K562 (cell line): ENCODE results near the gene HADHA. TPM values are rescaled to one million over a fixed set of nuclear protein-coding genes. Genes with fewer than 3 reads are reported as not detected.

Experiments
- ATAC-seq: fragments of 200-7000 bp; cut with Tn5 transposase; 3 replicates; pipeline ENCODE4 v1.9.1; 2020; ENCODE audit warnings: moderate library complexity
- BruUV-seq: library from RNA; stranded (reverse); fragments of 400-500 nt; replicated peaks from 2 replicates; lab custom pipeline; 2021; lab: Mats Ljungman, UMichigan
- CTCF ChIA-PET: fragments of 300-600 bp; formaldehyde crosslinking; extraction: SDS; loops from one replicate; lab custom pipeline; 2021; ENCODE audit warnings: low intra/inter-chr PET ratio; lab: Yijun Ruan, JAX
- POLR2A ChIA-PET: fragments of 300-600, 350-650 bp; sonication (Branson Sonifier 250); formaldehyde crosslinking; extraction: SDS; loops from one replicate; lab custom pipeline; 2021; ENCODE audit warnings: antibody characterized with exemption, inconsistent platforms; lab: Yijun Ruan, JAX
- DNase-seq, 4 experiments: peaks; one replicate each; pipeline versions ENCODE4 v3.0.0 to v3.0.0-alpha.2; 2011 to 2018; ENCODE audit warnings: low spot score in 3 of 4, mixed read lengths in 3 of 4; ENCODE audit errors: extremely low read depth in 1 of 4
- FAIRE-seq: peaks from 2 replicates; lab custom pipeline; 2011; peaks lifted over from hg19 to GRCh38; lab: Jason Lieb, UNC
- H2AFZ ChIP-seq: 2 replicates; pipeline ENCODE4 v1.6.0; 2011; ENCODE audit warnings: low read depth, low read length, control low read depth, inconsistent platforms
- H3K27ac ChIP-seq: fragments of 200-600 bp; 3 replicates; pipeline ENCODE4 v1.8.0; 2011; ENCODE audit warnings: low read depth, mild to moderate bottlenecking, control low read depth, inconsistent platforms, low read length, moderate library complexity, mixed read lengths; ENCODE audit errors: extremely low read depth
- H3K27me3 ChIP-seq, 2 experiments: fragments of 300-600 bp in 1 of 2; 2 replicates in 1 of 2; 3 replicates in 1 of 2; pipeline versions ENCODE4 v1.6.0 to v1.8.0; 2011; ENCODE audit warnings: inconsistent platforms in 2 of 2, low read length in 2 of 2, mild to moderate bottlenecking in 1 of 2, mixed read lengths in 1 of 2, moderate library complexity in 1 of 2; ENCODE audit not compliant: control insufficient read depth in 2 of 2, insufficient read depth in 2 of 2
- H3K36me3 ChIP-seq: fragments of 300-600 bp; 3 replicates; pipeline ENCODE4 v1.8.0; 2011; ENCODE audit warnings: mild to moderate bottlenecking, low read length, inconsistent platforms; ENCODE audit not compliant: control insufficient read depth, insufficient read depth
- H3K4me1 ChIP-seq, 2 experiments: fragments of 200-600 bp in 1 of 2; replicated peaks in 1 of 2; 2 replicates in 1 of 2; 3 replicates in 1 of 2; pipeline versions ENCODE4 v1.5.1 to v1.8.0; 2011; ENCODE audit warnings: inconsistent platforms in 2 of 2, low read length in 2 of 2, mild to moderate bottlenecking in 1 of 2, mixed read lengths in 1 of 2, moderate library complexity in 1 of 2; ENCODE audit not compliant: control insufficient read depth in 2 of 2, insufficient read depth in 2 of 2
- H3K4me2 ChIP-seq: 2 replicates; pipeline ENCODE4 v1.6.1; 2011; ENCODE audit warnings: low read length, control low read depth, inconsistent platforms, mixed read lengths; ENCODE audit not compliant: insufficient read depth
- H3K4me3 ChIP-seq: fragments of 200-600 bp; sonication (generic), shearing (Covaris generic); 2 replicates; pipeline ENCODE4 v1.5.1; 2016; ENCODE audit warnings: control low read depth, inconsistent platforms
- H3K79me2 ChIP-seq: fragments of 200-600 bp; 3 replicates; pipeline ENCODE4 v1.8.0; 2011; ENCODE audit warnings: low read length, inconsistent platforms; ENCODE audit not compliant: control insufficient read depth, insufficient read depth
- H3K9ac ChIP-seq, 2 experiments: 2 replicates each; pipeline versions ENCODE4 v1.6.0 to v1.6.1; 2011; ENCODE audit warnings: low read depth in 2 of 2, low read length in 2 of 2, control low read depth in 1 of 2, inconsistent platforms in 1 of 2, mild to moderate bottlenecking in 1 of 2, mixed read lengths in 1 of 2; ENCODE audit not compliant: insufficient read depth in 1 of 2
- H3K9me1 ChIP-seq: one replicate; pipeline ENCODE4 v1.6.0; 2011; ENCODE audit warnings: inconsistent platforms, mild to moderate bottlenecking, low read length, moderate library complexity; ENCODE audit not compliant: control insufficient read depth, insufficient read depth
- H3K9me3 ChIP-seq: replicated peaks from 2 replicates; pipeline ENCODE4 v1.5.1; 2011; ENCODE audit warnings: low read depth, low read length, inconsistent platforms; ENCODE audit not compliant: control insufficient read depth, insufficient read depth
- H4K20me1 ChIP-seq: replicated peaks from 2 replicates; pipeline ENCODE4 v1.6.1; 2011; ENCODE audit warnings: low read length, inconsistent platforms, mixed read lengths; ENCODE audit not compliant: control insufficient read depth, insufficient read depth
- ADNP ChIP-seq: fragments of 200-800 bp; sonication (Bioruptor generic); IDR thresholded peaks from 2 replicates; pipeline ENCODE4 v1.6.1; 2016; ENCODE audit warnings: missing genetic modification characterization, missing compliant biosample characterization
- BCOR ChIP-seq: fragments of 450-650 bp; IDR thresholded peaks from 2 replicates; pipeline ENCODE4 v1.6.1; 2016
- HOXB6 ChIP-seq: fragments of 250-450 bp; sonication (Bioruptor Pico); IDR thresholded peaks from 2 replicates; pipeline ENCODE4 v1.5.1; 2022; ENCODE audit warnings: mild to moderate bottlenecking, borderline replicate concordance
- KDM1A ChIP-seq, 2 experiments: fragments of 450-650 bp; IDR thresholded peaks; 2 replicates each; pipeline ENCODE4 v1.6.1; 2016; ENCODE audit warnings: mild to moderate bottlenecking in 2 of 2
- NFXL1 ChIP-seq: fragments of 450-650 bp; formaldehyde crosslinking; IDR thresholded peaks from 2 replicates; pipeline ENCODE4 v1.4.0; 2021; ENCODE audit warnings: mild to moderate bottlenecking
- POLR2G ChIP-seq: fragments of 200-400 bp; formaldehyde crosslinking; IDR thresholded peaks from 2 replicates; pipeline ENCODE4 v1.6.1; 2017; ENCODE audit warnings: low read depth, mild to moderate bottlenecking, antibody characterized with exemption, low read length, moderate library complexity
- PTBP1 ChIP-seq: fragments of 200-400 bp; formaldehyde crosslinking; IDR thresholded peaks from 2 replicates; pipeline ENCODE4 v1.6.1; 2017; ENCODE audit warnings: low read depth, low read length
- PYGO2 ChIP-seq: fragments of 450-650 bp; IDR thresholded peaks from 2 replicates; pipeline ENCODE4 v1.6.1; 2016; ENCODE audit warnings: mild to moderate bottlenecking, missing genetic modification characterization, moderate library complexity, missing compliant biosample characterization
- SPI1 ChIP-seq: IDR thresholded peaks from 2 replicates; pipeline ENCODE4 v1.6.1; 2011; ENCODE audit warnings: low read depth, low read length, control low read depth, borderline replicate concordance
- TAF7 ChIP-seq: fragments of 450-650 bp; IDR thresholded peaks from 2 replicates; pipeline ENCODE4 v1.6.1; 2016; ENCODE audit warnings: missing genetic modification characterization, missing compliant biosample characterization
- TFAP4 ChIP-seq: sonication (generic); formaldehyde crosslinking; IDR thresholded peaks from 2 replicates; pipeline ENCODE4 v1.8.0; 2022; ENCODE audit warnings: missing genetic modification reagents, mild to moderate bottlenecking, moderate library complexity, borderline replicate concordance
- ZFX ChIP-seq: sonication (generic); formaldehyde crosslinking; IDR thresholded peaks from 2 replicates; pipeline ENCODE4 v1.8.0; 2022; ENCODE audit warnings: mild to moderate bottlenecking, missing genetic modification reagents, moderate library complexity
- ZNF146 ChIP-seq: IDR thresholded peaks from one replicate; pipeline ENCODE4 v1.6.1; 2018; ENCODE audit warnings: missing compliant biosample characterization; ENCODE audit not compliant: unreplicated experiment
- ZNF584 ChIP-seq: fragments of 200-800 bp; sonication (Bioruptor generic); IDR thresholded peaks from 2 replicates; pipeline ENCODE4 v1.6.1; 2016; ENCODE audit warnings: low read depth, mild to moderate bottlenecking, missing genetic modification characterization, missing compliant biosample characterization
- ZNF75A ChIP-seq: fragments of 450-650 bp; formaldehyde crosslinking; IDR thresholded peaks from 2 replicates; pipeline ENCODE4 v1.4.0; 2020; ENCODE audit warnings: mild to moderate bottlenecking
- WGBS: fragments of 100-300 bp; shearing (Covaris generic); methylation state at CpG from one replicate; pipeline ENCODE4 v1.1.6; 2016; ENCODE audit warnings: low coverage, mixed read lengths; ENCODE audit not compliant: insufficient coverage; ENCODE audit errors: missing lambda C conversion rate; 5-methylcytosine and 5-hydroxymethylcytosine counted together
- in situ Hi-C: fragments of 300-500 bp; cut with MboI; formaldehyde crosslinking; loops from 4 replicates; pipeline ENCODE4 v1.15.0; 2018; ENCODE audit warnings: inconsistent platforms, mixed read lengths
- intact Hi-C: fragments of 100-400 bp; cut with micrococcal nuclease; formaldehyde crosslinking; loops from 2 replicates; pipeline ENCODE4 v1.14.2; 2022
- polyA plus RNA-seq, 8 experiments: library from polyadenylated mRNA; depleted of rRNA in 4 of 8; stranded (reverse) in 5 of 8; unstranded in 3 of 8; fragments of >200 nt; fragmentation: Nextera tagmentation in 2 of 8; fragmentation: Illumina TruSeq in 1 of 8; extraction: Ambion mirVana in 2 of 8; extraction: Trizol in 1 of 8; gene quantifications; 2 replicates each; pipeline versions ENCODE4 v1.2.1 to v1.2.3, GENCODE V29; 2011 to 2014; ENCODE audit warnings: inconsistent platforms in 1 of 8, missing spikeins in 1 of 8
- total RNA-seq, 7 experiments: library from RNA; depleted of rRNA in 6 of 7; stranded (reverse); fragments of >200 nt in 6 of 7; fragmentation: Illumina TruSeq in 2 of 7; extraction: Trizol in 2 of 7; gene quantifications; 2 replicates each; pipeline versions ENCODE4 v1.2.1 to v1.2.3, GENCODE V29; 2011 to 2021; ENCODE audit warnings: low replicate concordance in 1 of 7

Gene HADHA
- total and polyA plus RNA-seq, 9 of the 15 experiments (the other 6 are each of a cell fraction or from before 2014, with no cell fraction given) = 145 to 326 (median 202) TPM

- peak; percentile 71; the same call in 1 of the 2 replicates for TF ChIP-seq BCOR
- TF ChIP-seq ADNP (tag) = peak; percentile 84
- 0 out of 2 replicates have a peak, but pooled peaks have one; percentile 10 for TF ChIP-seq ZFX (CRISPR knock-in tag)
- TF ChIP-seq KDM1A (IDR thresholded peaks at IDR 0.05) = peak; percentile 64 to 69
- TF ChIP-seq TAF7 (tag) = no peak
Measured at GRCh38 chr2:26172189-26172870, 72.1 kb downstream of the HADHA start (continued).

- intact Hi-C loops (loop anchor here (1.0 to 5.0 kb wide), 2 partner anchors 160 to 297 kb away; no protein-coding TSS in a partner anchor), in situ Hi-C loops (no loop called here)
- POLR2A ChIA-PET = interaction anchor here (1.2 kb wide), 1 partner anchor 14 kb away, joined by 3 read pairs; no protein-coding TSS in a partner anchor
- H3K4me1 ChIP-seq = peaks cover 0 to 40% of the 10 kb centered on the region in 2 experiments; a peak in 2 of 5 replicates
- WGBS = 77% methylated on average over 6 of the region's 9 CpGs
- no TSS peak for BruUV-seq
- FAIRE-seq = no peak
- H3K4me2 ChIP-seq = no peak overlapping the region
- ATAC-seq = no peak
- no peak overlapping the region for H3K9ac ChIP-seq
- H3K9me3 ChIP-seq = no peaks in the 10 kb centered on the region
- CTCF ChIA-PET = no interaction called here
- H3K36me3 ChIP-seq = no peaks in the 10 kb centered on the region
- H4K20me1 ChIP-seq = no peaks in the 10 kb centered on the region
- H3K4me3 ChIP-seq = no peak overlapping the region
- H3K9me1 ChIP-seq = no peaks in the 10 kb centered on the region
- no peaks in the 10 kb centered on the region for H3K79me2 ChIP-seq
- H3K27ac ChIP-seq = no peak overlapping the region
- H2AFZ ChIP-seq = no peak overlapping the region
- no peaks in the 10 kb centered on the region for H3K27me3 ChIP-seq
- no peak for DNase-seq
- TF ChIP-seq TFAP4 (CRISPR knock-in tag) (no peak), PYGO2 (tag) (no peak), SPI1 (no peak), NFXL1 (CRISPR knock-in tag) (no peak), ZNF584 (CRISPR knock-in tag) (no peak), HOXB6 (no peak), ZNF75A (no peak), PTBP1 (no peak), POLR2G (no peak), ZNF146 (CRISPR knock-in tag) (no peak)
Measured at GRCh38 chr2:26170795-26171194, 73.6 kb downstream of the HADHA start.
